SKM-1 (cell line): ENCODE results near the gene GPX7.

Experiments
- DNase-seq: peaks from one replicate; lab custom pipeline; 2025; ENCODE audit not compliant: unreplicated experiment; lab: John Stamatoyannopoulos, UW

Gene GPX7

GRCh38 chr1:52585474-52585873, 16.7 kb upstream of the GPX7 start:
- DNase-seq, result no peak

GRCh38 chr1:52588027-52588426, 14.1 kb upstream of the GPX7 start:
- no peak for DNase-seq

GRCh38 chr1:52588535-52588934, 13.6 kb upstream of the GPX7 start:
- DNase-seq, result peak; percentile 90

- DNase-seq, result no peak
These were observed 11.9 kb upstream of the GPX7 start for GRCh38 chr1:52590266-52590665.

- DNase-seq, result peak; percentile 60
These were observed 9.4 kb upstream of the GPX7 start for GRCh38 chr1:52592637-52593323.

GRCh38 chr1:52593495-52593894, 8.7 kb upstream of the GPX7 start:
- no peak for DNase-seq

- no peak for DNase-seq
These were observed 7.1 kb upstream of the GPX7 start for GRCh38 chr1:52595061-52595460.

GRCh38 chr1:52597912-52598311, 4.3 kb upstream of the GPX7 start:
- no peak for DNase-seq

- no peak for DNase-seq
These were observed 3.4 kb upstream of the GPX7 start for GRCh38 chr1:52598729-52599128.

- no peak for DNase-seq
These were observed 2.9 kb upstream of the GPX7 start for GRCh38 chr1:52599236-52599635.

- no peak for DNase-seq
These were observed 1.5 kb upstream of the GPX7 start for GRCh38 chr1:52600533-52601179.

- no peak for DNase-seq
These were observed 652 bp upstream of the GPX7 start for GRCh38 chr1:52601519-52601918.

- no peak for DNase-seq
These were observed 857 bp downstream of the GPX7 start for GRCh38 chr1:52602856-52603600.

- DNase-seq, result no peak
These were observed 1.5 kb downstream of the GPX7 start for GRCh38 chr1:52603630-52604029.

- no peak for DNase-seq
These were observed 2.0 kb downstream of the GPX7 start for GRCh38 chr1:52604063-52604770.

GRCh38 chr1:52613636-52614373, 11.6 kb downstream of the GPX7 start:
- no peak for DNase-seq

- no peak for DNase-seq
These were observed 12.5 kb downstream of the GPX7 start for GRCh38 chr1:52614671-52615070.

GRCh38 chr1:52615489-52616042, 13.4 kb downstream of the GPX7 start:
- DNase-seq, result no peak

GRCh38 chr1:52621950-52622349, 19.8 kb downstream of the GPX7 start:
- DNase-seq, result no peak

- no peak for DNase-seq
These were observed 21.6 kb downstream of the GPX7 start for GRCh38 chr1:52623812-52624211.

GRCh38 chr1:52627028-52627427, 24.9 kb downstream of the GPX7 start:
- no peak for DNase-seq
